Measurements from ENCODE around the gene NUAK1. TPM values are rescaled to one million over a fixed set of nuclear protein-coding genes. Genes with fewer than 3 reads are reported as not detected.

The NUAK1 gene
- total RNA-seq, 1 experiment from 2014 or later: 10.1 TPM

DNA sequence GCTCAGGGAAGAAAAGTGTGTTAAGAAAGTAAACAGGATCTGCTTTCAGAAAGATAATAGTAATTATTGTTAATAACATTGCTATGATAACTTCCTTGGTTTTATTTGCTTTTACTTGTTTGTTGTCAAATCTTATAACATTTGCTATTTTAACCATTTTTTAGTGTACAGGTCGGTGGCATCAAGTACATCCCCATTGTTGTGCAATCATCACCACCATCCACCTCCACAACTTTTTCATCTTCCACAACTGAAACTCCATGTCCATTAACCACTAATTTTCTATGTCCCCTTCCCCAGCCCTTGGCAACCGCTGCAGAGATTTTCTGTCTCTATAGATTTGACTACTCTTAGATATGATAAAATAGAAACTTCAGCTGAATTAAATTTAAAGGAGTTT lies 22.7 kb upstream of the NUAK1 start:
- DNase-seq: no peak
- Histone ChIP-seq H3K9ac (ENCODE audit: extremely low read depth, insufficient read length, low read length) (no peak overlapping the region), H3K9me3 (ENCODE audit: control insufficient read depth, low read depth, low read length) (no peaks in the 10 kb centered on the region), H2BK15ac (ENCODE audit: low read depth, low read length) (no peak overlapping the region), H4K5ac (ENCODE audit: insufficient read length, low read depth, low read length) (no peak overlapping the region), H2AK5ac (ENCODE audit: insufficient read length, low read length) (no peak overlapping the region), H3K56ac (ENCODE audit: insufficient read length, low read depth, low read length) (no peak overlapping the region), H3T11ph (ENCODE audit: low read length) (no peak overlapping the region), H3K27ac (ENCODE audit: insufficient read length, low read depth, low read length) (no peak overlapping the region), H4K20me1 (ENCODE audit: control insufficient read depth, insufficient read depth, insufficient read length) (no peaks in the 10 kb centered on the region), H3K79me2 (ENCODE audit: insufficient read depth, low read length) (no peaks in the 10 kb centered on the region), H3K23me2 (ENCODE audit: insufficient read length, low read depth, low read length, poor library complexity, severe bottlenecking) (no peaks in the 10 kb centered on the region), H4K91ac (ENCODE audit: insufficient read length, low read depth, low read length) (no peak overlapping the region), H3K27me3 (ENCODE audit: insufficient read depth, low read length) (no peaks in the 10 kb centered on the region), H3K18ac (ENCODE audit: insufficient read length, low read depth, low read length) (no peak overlapping the region), H2BK120ac (ENCODE audit: low read depth, low read length, poor library complexity, severe bottlenecking) (no peak overlapping the region), H2BK12ac (ENCODE audit: insufficient read length, low read depth, low read length) (no peak overlapping the region), H2BK5ac (ENCODE audit: insufficient read length, low read length) (no peak overlapping the region), H2BK20ac (ENCODE audit: low read depth, low read length, poor library complexity, severe bottlenecking) (no peak overlapping the region), H3K4ac (ENCODE audit: low read depth, low read length) (no peak overlapping the region), H2AFZ (ENCODE audit: low read length) (no peak overlapping the region), H3K23ac (ENCODE audit: insufficient read length, low read depth, low read length) (no peak overlapping the region), H4K8ac (replicated peaks; ENCODE audit: insufficient read length, low read depth, low read length) (no peak overlapping the region), H3K4me1 (ENCODE audit: insufficient read depth, low read length) (no peaks in the 10 kb centered on the region), H3K14ac (ENCODE audit: insufficient read depth, low read length) (no peak overlapping the region), H3K4me2 (ENCODE audit: insufficient read depth, insufficient read length, low read length) (no peak overlapping the region), H3K79me1 (ENCODE audit: insufficient read depth, low read depth, low read length, poor library complexity, severe bottlenecking) (no peaks in the 10 kb centered on the region)
- peaks cover 6% of the 10 kb centered on the region for H3K27me3 Mint-ChIP-seq (ENCODE audit: low read depth)
- H3K27ac Mint-ChIP-seq: no peak overlapping the region
- H3K36me3 Mint-ChIP-seq (ENCODE audit: insufficient read depth in 1 of 3, low read depth in 3 of 3): no peaks in the 10 kb centered on the region
- TF ChIP-seq, protein P1, sequence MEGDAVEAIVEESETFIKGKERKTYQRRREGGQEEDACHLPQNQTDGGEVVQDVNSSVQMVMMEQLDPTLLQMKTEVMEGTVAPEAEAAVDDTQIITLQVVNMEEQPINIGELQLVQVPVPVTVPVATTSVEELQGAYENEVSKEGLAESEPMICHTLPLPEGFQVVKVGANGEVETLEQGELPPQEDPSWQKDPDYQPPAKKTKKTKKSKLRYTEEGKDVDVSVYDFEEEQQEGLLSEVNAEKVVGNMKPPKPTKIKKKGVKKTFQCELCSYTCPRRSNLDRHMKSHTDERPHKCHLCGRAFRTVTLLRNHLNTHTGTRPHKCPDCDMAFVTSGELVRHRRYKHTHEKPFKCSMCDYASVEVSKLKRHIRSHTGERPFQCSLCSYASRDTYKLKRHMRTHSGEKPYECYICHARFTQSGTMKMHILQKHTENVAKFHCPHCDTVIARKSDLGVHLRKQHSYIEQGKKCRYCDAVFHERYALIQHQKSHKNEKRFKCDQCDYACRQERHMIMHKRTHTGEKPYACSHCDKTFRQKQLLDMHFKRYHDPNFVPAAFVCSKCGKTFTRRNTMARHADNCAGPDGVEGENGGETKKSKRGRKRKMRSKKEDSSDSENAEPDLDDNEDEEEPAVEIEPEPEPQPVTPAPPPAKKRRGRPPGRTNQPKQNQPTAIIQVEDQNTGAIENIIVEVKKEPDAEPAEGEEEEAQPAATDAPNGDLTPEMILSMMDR (conservative IDR thresholded peaks at IDR 0.05): no peak
- no CpG with 5 or more reads among the region's 2 CpGs for WGBS (ENCODE audit: extremely low coverage, insufficient read length, low lambda C conversion rate)
- no peak overlapping the region for H3K4me3 Mint-ChIP-seq
- H3K9me3 Mint-ChIP-seq: no peaks in the 10 kb centered on the region; a peak in 1 of 5 replicates
- H3K4me1 Mint-ChIP-seq: no peaks in the 10 kb centered on the region

Measured in H9 (cell line).